SHP77 treated with DMSO at 0.1 percent for 48 hours (cell line): ENCODE data around the gene CAPN10.

ENCODE experiments used
- DNase-seq: peaks from one replicate; lab custom pipeline; 2025; lab: John Stamatoyannopoulos, UW

The CAPN10 gene

GRCh38 chr2:240638512-240639160 lies 52.1 kb downstream of the CAPN10 start:
- no peak for DNase-seq

- DNase-seq, result no peak
These were observed 53.0 kb downstream of the CAPN10 start for GRCh38 chr2:240639566-240639965.

GRCh38 chr2:240640939-240641338 lies 54.4 kb downstream of the CAPN10 start:
- DNase-seq, result no peak

- no peak for DNase-seq
These were observed 55.7 kb downstream of the CAPN10 start for GRCh38 chr2:240642061-240642805.

- no peak for DNase-seq
These were observed 56.2 kb downstream of the CAPN10 start for GRCh38 chr2:240642806-240643092.

- DNase-seq, result no peak
These were observed 56.7 kb downstream of the CAPN10 start for GRCh38 chr2:240643093-240643810.

GRCh38 chr2:240643811-240644150 lies 57.2 kb downstream of the CAPN10 start:
- DNase-seq, result no peak

GRCh38 chr2:240644171-240644651 lies 57.7 kb downstream of the CAPN10 start:
- DNase-seq, result no peak

- no peak for DNase-seq
These were observed 58.3 kb downstream of the CAPN10 start for GRCh38 chr2:240644859-240645301.

- DNase-seq, result no peak
These were observed 58.8 kb downstream of the CAPN10 start for GRCh38 chr2:240645346-240645745.

GRCh38 chr2:240645801-240646175 lies 59.3 kb downstream of the CAPN10 start:
- DNase-seq, result no peak

- DNase-seq, result no peak
These were observed 59.8 kb downstream of the CAPN10 start for GRCh38 chr2:240646176-240646899.

GRCh38 chr2:240646900-240647502 lies 60.5 kb downstream of the CAPN10 start:
- no peak for DNase-seq

- DNase-seq, result no peak
These were observed 61.1 kb downstream of the CAPN10 start for GRCh38 chr2:240647503-240648154.

- DNase-seq, result no peak
These were observed 61.7 kb downstream of the CAPN10 start for GRCh38 chr2:240648155-240648649.
